Osteoblast (primary cell): ENCODE data around the gene CLNS1A. TPM values are rescaled to one million over a fixed set of nuclear protein-coding genes. Genes with fewer than 3 reads are reported as not detected.
A peak's percentile ranks its signal among the peaks of the same experiment; 100 is the strongest.
"Not testable (repeated sequence)": the region's sequence is repeated elsewhere in the genome, so short reads cannot be mapped to it uniquely, and the experiment has no call there.

Experiments
- DNase-seq: peaks from one replicate; pipeline ENCODE4 v3.0.0; 2011; ENCODE audit warnings: low spot score, mixed read lengths; ENCODE audit not compliant: insufficient read length; ENCODE audit errors: missing footprints
- H2AFZ ChIP-seq: 2 replicates; pipeline ENCODE4 v1.6.0; 2011; ENCODE audit warnings: mild to moderate bottlenecking, low read length
- H3K27ac ChIP-seq: 2 replicates; pipeline ENCODE4 v1.5.1; 2011; ENCODE audit warnings: mild to moderate bottlenecking, low read depth, low read length, moderate library complexity
- H3K27me3 ChIP-seq: 2 replicates; pipeline ENCODE4 v1.6.0; 2012; ENCODE audit warnings: mild to moderate bottlenecking, control low read depth, inconsistent platforms, low read length, moderate library complexity; ENCODE audit not compliant: insufficient read depth
- H3K36me3 ChIP-seq: 2 replicates; pipeline ENCODE4 v1.5.1; 2011; ENCODE audit warnings: mild to moderate bottlenecking, low read length, control low read depth, moderate library complexity; ENCODE audit not compliant: insufficient read depth
- H3K4me1 ChIP-seq: 2 replicates; pipeline ENCODE4 v1.5.1; 2011; ENCODE audit warnings: mild to moderate bottlenecking, low read length, control low read depth, moderate library complexity; ENCODE audit not compliant: insufficient read depth
- H3K4me2 ChIP-seq: 2 replicates; pipeline ENCODE4 v1.6.0; 2011; ENCODE audit warnings: mild to moderate bottlenecking, low read length; ENCODE audit not compliant: insufficient read depth
- H3K4me3 ChIP-seq: fragments of 200-600 bp; sonication (generic); 3 replicates; pipeline ENCODE4 v1.5.1; 2012; ENCODE audit warnings: mild to moderate bottlenecking, low read length, inconsistent platforms; ENCODE audit not compliant: insufficient read depth
- H3K79me2 ChIP-seq: 2 replicates; pipeline ENCODE4 v1.6.0; 2012; ENCODE audit warnings: mild to moderate bottlenecking, low read length, control low read depth, inconsistent platforms; ENCODE audit not compliant: insufficient read depth
- H3K9me3 ChIP-seq: 2 replicates; pipeline ENCODE4 v1.5.1; 2011; ENCODE audit warnings: low read depth, low read length, control low read depth
- H4K20me1 ChIP-seq: 2 replicates; pipeline ENCODE4 v1.6.0; 2012; ENCODE audit warnings: mild to moderate bottlenecking, low read length, control low read depth; ENCODE audit not compliant: insufficient read depth
- CTCF ChIP-seq: IDR thresholded peaks from 2 replicates; pipeline ENCODE4 v1.5.1; 2011; ENCODE audit warnings: mild to moderate bottlenecking, low read depth, low read length, moderate library complexity; ENCODE audit errors: extremely low read depth
- total RNA-seq: library from RNA; depleted of rRNA; stranded (reverse); fragments of >200 nt; gene quantifications from 2 replicates; pipeline ENCODE4 v1.2.3, GENCODE V29; 2012

CLNS1A gene
- total RNA-seq, 1 donor = 85.8 TPM

- H3K4me3 ChIP-seq = peak overlapping the region; percentile 85
- DNase-seq = peak; percentile 19
Measured at GRCh38 chr11:77636731-77637344, 756 bp downstream of the CLNS1A start.

GRCh38 chr11:77633926-77634325 lies 3.7 kb downstream of the CLNS1A start:
- H2AFZ ChIP-seq, H3K9me3 ChIP-seq, H3K36me3 ChIP-seq, H4K20me1 ChIP-seq, H3K27me3 ChIP-seq, H3K4me3 ChIP-seq, DNase-seq: not testable (repeated sequence)
- Histone ChIP-seq H3K79me2 (peaks cover 78% of the 10 kb centered on the region), H3K27ac (peak overlapping the region; percentile 30), H3K4me1 (peaks cover 24% of the 10 kb centered on the region), H3K4me2 (peak overlapping the region; percentile 50)

More at GRCh38 chr11:77636731-77637344, 756 bp downstream of the CLNS1A start:
- Histone ChIP-seq H3K36me3 (peaks cover 4% of the 10 kb centered on the region), H3K27ac (peak overlapping the region; percentile 80), H3K27me3 (no peaks in the 10 kb centered on the region), H3K4me1 (peaks cover 19% of the 10 kb centered on the region), H3K4me2 (peak overlapping the region; percentile 89), H3K9me3 (no peaks in the 10 kb centered on the region), H4K20me1 (no peaks in the 10 kb centered on the region), H3K79me2 (peaks cover 53% of the 10 kb centered on the region), H2AFZ (peak overlapping the region; percentile 96)
- TF ChIP-seq CTCF = no peak

- H3K4me2 ChIP-seq = peak overlapping the region; percentile 6
- H3K79me2 ChIP-seq = peaks cover 72% of the 10 kb centered on the region
- peak overlapping the region; percentile 11 for H3K27ac ChIP-seq
- peaks cover 11% of the 10 kb centered on the region for H3K4me1 ChIP-seq
- no peak overlapping the region for H2AFZ ChIP-seq
- no peak overlapping the region for H3K4me3 ChIP-seq
- H3K9me3 ChIP-seq = no peaks in the 10 kb centered on the region
- peaks cover 17% of the 10 kb centered on the region for H3K36me3 ChIP-seq
- H4K20me1 ChIP-seq = peaks cover 3% of the 10 kb centered on the region
- no peak for DNase-seq
- H3K27me3 ChIP-seq = no peaks in the 10 kb centered on the region
- TF ChIP-seq CTCF = no peak
Measured at GRCh38 chr11:77630157-77630710, 7.4 kb downstream of the CLNS1A start.

- no peaks in the 10 kb centered on the region for H3K9me3 ChIP-seq
- no peaks in the 10 kb centered on the region for H4K20me1 ChIP-seq
- H3K79me2 ChIP-seq = no peaks in the 10 kb centered on the region
- H2AFZ ChIP-seq = no peak overlapping the region
- H3K4me1 ChIP-seq = no peaks in the 10 kb centered on the region
- DNase-seq = no peak
- no peak overlapping the region for H3K4me3 ChIP-seq
- H3K27ac ChIP-seq = no peak overlapping the region
- H3K27me3 ChIP-seq = no peaks in the 10 kb centered on the region
- no peak overlapping the region for H3K4me2 ChIP-seq
- peaks cover 65% of the 10 kb centered on the region for H3K36me3 ChIP-seq
- peak; percentile 78 for TF ChIP-seq CTCF
Measured at GRCh38 chr11:77619576-77620198, 17.9 kb downstream of the CLNS1A start.
